ENCODE data around the gene TRIM62.
A peak's percentile ranks its signal among the peaks of the same experiment; 100 is the strongest.
"Not testable (repeated sequence)": the region's sequence is repeated elsewhere in the genome, so short reads cannot be mapped to it uniquely, and the experiment has no call there.

Gene TRIM62

GRCh38 chr1:33159577-33159976, 22.3 kb downstream of the TRIM62 start:
- no peak for DNase-seq (ENCODE audit: low read depth in 2 of 2)

DNA sequence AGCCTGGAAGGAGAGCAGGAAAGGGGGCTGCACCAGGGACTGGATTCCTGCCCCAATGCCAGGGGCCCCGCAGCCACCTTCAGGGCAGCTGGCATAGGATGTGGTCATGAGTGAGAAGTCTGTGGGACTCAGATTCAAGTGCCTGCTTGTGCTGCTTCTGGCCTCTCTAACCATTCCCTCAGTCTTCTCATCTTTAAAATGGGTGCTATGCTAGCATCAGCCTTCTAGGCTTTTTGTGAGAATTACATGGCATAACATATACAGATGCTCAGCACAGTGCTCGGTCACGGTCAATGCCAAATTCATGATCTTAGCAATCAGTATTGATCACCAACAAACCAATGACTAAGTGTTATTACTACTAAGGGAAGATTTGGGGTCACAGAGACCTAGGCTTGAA, 23.5 kb downstream of the TRIM62 start:
- no peak for DNase-seq (ENCODE audit: low read depth in 2 of 2)

DNA sequence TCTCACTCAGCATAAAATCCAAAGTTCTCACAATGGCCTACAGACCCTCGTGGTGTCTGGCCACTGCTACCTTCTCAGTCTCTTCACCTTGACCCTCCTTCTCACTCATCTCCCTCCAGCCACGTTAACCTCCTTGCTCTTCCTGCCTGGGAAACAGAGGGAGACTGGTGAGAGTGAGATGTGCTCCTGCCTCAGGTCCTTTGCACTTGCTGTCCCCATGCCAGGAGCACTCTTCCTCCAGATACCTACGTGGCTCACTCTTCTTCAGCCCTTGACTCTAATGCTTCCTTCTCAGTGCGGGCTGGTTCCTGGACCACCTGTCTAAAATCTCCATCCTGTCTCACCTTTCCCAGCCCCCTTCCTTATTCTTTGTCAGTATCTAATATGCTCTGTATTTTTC, 24.7 kb downstream of the TRIM62 start:
- no peak for DNase-seq (ENCODE audit: low read depth in 2 of 2)

DNA sequence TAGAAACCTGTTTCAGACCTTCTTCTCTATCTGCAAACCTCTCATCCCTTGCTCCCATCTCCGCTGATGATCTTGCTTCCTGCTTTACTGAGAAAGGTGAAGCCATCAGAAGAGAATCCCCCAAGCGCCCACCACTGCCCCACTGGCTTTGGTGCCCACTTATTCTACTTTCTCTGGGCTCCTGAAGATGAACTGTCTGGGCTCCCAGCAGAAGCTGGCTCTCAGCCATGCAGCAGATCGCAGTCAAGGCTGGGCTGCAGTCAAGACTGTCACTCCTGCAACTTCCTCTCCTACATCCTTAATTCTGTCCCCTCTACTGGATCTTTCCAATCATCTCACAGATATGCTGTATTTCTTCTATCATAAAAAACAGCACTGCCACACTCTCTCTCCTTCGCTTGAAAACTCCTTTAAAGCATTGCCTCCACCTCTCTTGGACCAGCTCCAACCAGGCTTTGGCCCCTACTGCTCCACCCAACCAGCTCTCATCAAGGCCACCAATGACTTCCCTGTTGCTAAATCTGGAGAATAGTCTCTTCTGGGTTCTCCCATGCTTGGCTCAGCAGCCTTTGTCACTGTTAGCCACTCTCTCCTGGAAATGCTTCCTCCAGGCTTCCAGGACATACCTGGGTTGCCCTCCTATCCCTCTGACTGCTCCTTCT, 25.8 kb downstream of the TRIM62 start:
- no peak for DNase-seq (ENCODE audit: low read depth in 2 of 2)

- DNase-seq (ENCODE audit: low read depth in 2 of 2): no peak
These were observed 28.2 kb downstream of the TRIM62 start for GRCh38 chr1:33153650-33154049.

DNA sequence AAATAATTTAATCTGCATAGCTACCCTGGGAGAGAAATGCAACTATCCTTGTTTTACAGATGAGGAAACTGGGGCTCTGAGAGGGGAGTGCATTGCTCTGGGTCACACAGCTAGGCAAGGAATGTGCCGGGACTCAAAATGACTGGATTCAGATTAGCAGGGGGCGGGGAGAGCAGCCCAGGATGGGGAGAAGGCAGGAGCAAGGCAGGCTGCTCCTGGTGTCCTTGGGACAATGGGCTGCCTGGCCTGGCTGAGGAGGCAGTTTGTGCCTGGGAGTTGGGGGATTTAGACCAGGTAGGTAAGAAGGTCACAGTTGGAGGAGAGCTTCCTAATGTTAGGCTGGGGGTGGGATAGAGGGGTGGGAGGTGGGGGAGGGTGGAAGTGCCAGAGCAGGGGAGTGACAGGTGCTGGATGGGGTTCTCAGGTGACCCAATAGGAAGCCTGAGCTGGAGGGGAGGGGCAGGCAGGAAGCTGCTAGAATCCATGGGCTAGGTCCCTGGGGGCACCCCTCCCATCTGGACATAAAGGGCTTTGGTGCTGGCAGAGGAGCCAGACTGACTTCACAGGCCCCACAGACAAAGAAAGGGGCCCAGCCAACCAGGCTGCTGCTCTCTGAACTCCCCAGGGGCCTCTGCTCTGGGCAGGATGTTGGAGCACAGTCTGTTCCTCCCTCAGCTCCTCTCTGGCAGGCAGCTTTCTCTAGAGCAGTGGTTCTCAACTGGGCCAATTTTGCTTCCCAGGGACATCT, 29.0 kb downstream of the TRIM62 start:
- no peak for DNase-seq (ENCODE audit: low read depth in 2 of 2)

DNA sequence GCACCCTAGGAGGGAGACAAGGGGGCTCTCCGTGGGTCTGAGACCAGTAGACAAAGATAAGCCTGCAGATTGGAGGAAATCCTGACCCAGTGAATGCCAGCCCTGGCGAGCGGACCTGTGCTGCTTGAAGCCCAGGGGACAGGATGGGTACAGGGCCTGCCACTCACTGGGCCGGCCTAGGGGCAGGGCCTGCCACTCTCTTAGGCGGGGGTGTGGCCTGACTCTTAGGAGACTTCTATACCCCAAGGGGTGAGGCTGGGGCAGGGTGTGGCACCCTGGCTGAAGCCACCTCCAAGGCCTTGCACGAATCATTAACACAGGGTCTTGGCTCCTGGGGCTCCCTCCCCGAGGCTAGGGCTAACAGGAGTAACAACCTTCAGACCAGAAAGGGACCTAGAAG, 30.7 kb downstream of the TRIM62 start:
- no peak for DNase-seq (ENCODE audit: low read depth in 2 of 2)

DNA sequence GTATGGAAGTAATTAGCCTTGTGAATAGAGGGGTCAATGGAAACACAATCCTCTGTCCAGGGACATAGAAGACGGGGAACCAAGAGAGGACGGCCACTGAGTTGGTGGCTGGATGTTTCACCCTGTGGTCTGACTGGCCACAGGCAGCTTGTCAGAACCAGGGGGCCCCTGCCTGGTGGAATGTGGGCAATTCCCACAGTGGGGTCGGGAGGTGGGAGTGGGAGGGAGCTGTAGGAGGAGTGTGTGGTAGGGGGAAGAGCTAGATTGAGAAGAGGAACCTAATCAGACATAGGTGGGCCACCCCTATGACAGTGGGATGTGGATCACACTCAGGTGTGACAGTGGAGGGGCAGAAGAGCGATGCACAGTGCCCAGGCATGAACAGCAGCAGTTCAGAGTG, 31.3 kb downstream of the TRIM62 start:
- DNase-seq (ENCODE audit: low read depth in 2 of 2): no peak

- DNase-seq (ENCODE audit: low read depth in 2 of 2): no peak
These were observed 32.2 kb downstream of the TRIM62 start for GRCh38 chr1:33149453-33150190.

- DNase-seq (ENCODE audit: low read depth in 2 of 2): no peak
These were observed 33.2 kb downstream of the TRIM62 start for GRCh38 chr1:33148615-33149014.

- DNase-seq (ENCODE audit: low read depth in 2 of 2): no peak
These were observed 33.9 kb downstream of the TRIM62 start for GRCh38 chr1:33147997-33148314.

GRCh38 chr1:33147275-33147996, 34.4 kb downstream of the TRIM62 start:
- no peak for DNase-seq (ENCODE audit: low read depth in 2 of 2)

DNA sequence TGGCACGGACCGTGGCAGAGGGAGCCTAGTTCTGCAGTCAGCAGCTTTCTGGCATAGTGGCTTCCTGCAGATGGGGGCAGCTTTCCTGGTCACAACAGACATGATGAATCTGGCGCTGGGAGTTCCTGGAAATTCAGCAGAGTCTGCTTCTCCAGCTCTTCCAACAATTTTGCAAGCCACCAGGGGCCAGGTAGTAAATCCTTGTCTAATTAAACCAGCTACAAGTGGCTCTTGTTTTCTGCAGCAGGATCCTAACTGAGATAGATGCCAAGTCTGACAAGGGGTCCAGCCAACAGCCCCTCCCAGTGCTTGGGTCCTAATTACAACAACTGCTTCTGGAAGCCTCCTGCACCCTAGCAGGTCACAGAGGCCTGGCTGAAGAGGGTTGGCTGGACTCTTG, 35.8 kb downstream of the TRIM62 start:
- no peak for DNase-seq (ENCODE audit: low read depth in 2 of 2)

GRCh38 chr1:33143698-33144097, 38.1 kb downstream of the TRIM62 start:
- no peak for DNase-seq (ENCODE audit: low read depth in 2 of 2)

GRCh38 chr1:33143176-33143575, 38.7 kb downstream of the TRIM62 start:
- no peak for DNase-seq (ENCODE audit: low read depth in 2 of 2)

DNA sequence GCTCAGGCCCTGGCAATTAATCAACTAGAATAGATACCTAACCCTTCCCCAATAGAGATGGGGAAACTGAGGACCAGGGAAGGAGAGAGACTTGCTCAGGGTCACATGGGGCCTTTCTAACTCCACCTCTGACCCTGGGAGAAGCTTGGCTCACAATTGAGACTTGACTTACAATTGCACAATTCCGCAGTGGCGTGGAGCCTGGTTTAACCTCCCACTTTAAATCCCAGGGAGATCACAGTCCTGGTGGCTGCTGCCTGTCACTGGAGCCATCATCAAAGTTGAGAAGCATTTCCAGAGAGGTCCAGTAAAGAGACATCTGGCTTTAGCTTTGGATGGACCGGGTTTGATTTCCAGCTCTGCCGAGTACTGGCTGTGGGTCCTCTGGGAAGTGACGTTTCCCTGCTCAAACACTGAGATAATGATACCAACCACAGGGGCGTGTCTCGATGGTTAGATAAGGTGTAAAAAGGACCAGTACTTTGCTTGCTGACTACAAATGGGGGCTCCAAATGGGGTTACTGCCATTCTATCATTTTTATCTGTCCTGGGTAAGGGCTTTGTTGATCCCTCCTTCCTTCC, 39.3 kb downstream of the TRIM62 start:
- no peak for DNase-seq (ENCODE audit: low read depth in 2 of 2)

DNA sequence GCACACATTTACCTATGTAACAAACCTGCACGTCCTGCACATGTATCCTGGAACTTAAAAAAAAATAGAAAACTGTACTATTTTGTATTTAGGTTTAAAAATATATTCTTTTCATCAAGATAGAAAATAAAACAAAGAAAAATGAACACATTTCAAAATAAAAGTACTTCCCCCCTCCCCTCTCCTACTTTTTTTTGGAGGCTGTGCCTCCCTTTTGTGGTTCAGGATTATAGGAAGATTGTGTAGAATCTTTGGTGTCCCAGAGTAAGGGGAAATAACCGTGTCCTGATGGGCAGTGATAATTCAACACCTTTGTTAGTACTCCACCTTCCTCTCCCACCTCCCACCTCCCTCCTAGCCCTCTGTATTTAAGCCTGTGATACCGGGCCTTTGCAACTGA, 40.1 kb downstream of the TRIM62 start:
- DNase-seq (ENCODE audit: low read depth in 2 of 2): no peak

- DNase-seq (ENCODE audit: low read depth in 2 of 2): no peak
These were observed 40.6 kb downstream of the TRIM62 start for GRCh38 chr1:33141216-33141615.

GRCh38 chr1:33140153-33141149, 41.4 kb downstream of the TRIM62 start:
- no peak for DNase-seq (ENCODE audit: low read depth in 2 of 2)

GRCh38 chr1:33137800-33138199, 44.0 kb downstream of the TRIM62 start:
- peak in 1 of 2 experiments; percentile 14 for DNase-seq (ENCODE audit: low read depth in 2 of 2)

DNA sequence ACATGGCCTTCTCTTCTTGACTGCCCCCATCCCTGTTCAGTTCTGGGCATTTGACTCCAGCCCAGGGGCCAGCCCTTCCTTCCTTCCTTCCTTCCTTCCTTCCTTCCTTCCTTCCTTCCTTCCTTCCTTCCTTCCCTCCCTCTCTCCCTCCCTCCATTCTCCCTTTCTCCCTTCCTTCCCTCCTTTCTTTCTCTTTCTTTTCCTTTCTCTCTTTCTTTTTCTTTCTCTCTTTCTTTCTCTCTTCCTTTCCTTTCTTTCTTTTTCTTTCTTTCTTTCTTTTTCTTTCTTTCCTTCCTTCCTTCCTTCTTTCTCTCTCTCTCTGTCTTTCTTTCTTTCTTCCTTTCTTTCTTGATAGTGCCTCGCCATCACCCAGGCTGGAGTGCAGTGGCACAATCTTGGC, 45.8 kb downstream of the TRIM62 start:
- DNase-seq (ENCODE audit: low read depth in 2 of 2): not testable (repeated sequence)
